DOHH2 (cell line): ENCODE measurements around the gene ROBO1.

Experiments
- CTCF ChIP-seq: fragments of 200-600 bp; sonication (generic); IDR thresholded peaks from one replicate; pipeline ENCODE4 v1.5.1; 2014; ENCODE audit warnings: antibody characterized with exemption, mild to moderate bottlenecking, low read depth, low read length; ENCODE audit not compliant: poor library complexity, severe bottlenecking
- EZH2phosphoT487 ChIP-seq: fragments of 200-600 bp; sonication (generic); IDR thresholded peaks from 2 replicates; pipeline ENCODE4 v1.6.1; 2017; ENCODE audit warnings: borderline replicate concordance, mild to moderate bottlenecking, antibody characterized with exemption, low read length, moderate library complexity, mixed read lengths

- TF ChIP-seq CTCF: no peak
- no peak for TF ChIP-seq EZH2phosphoT487
Observed at GRCh38 chr3:78875851-78876250, 891.9 kb downstream of the ROBO1 start.
